22Rv1 (cell line): ENCODE results near the gene PDLIM3.

Source experiments
- H3K27ac ChIP-seq: fragments of 450-650 bp; 2 replicates; pipeline ENCODE4 v1.5.1; 2017
- CTCF ChIP-seq: fragments of 450-650 bp; IDR thresholded peaks from 2 replicates; pipeline ENCODE4 v1.5.1; 2017; ENCODE audit warnings: mild to moderate bottlenecking
- ZFX ChIP-seq: fragments of 450-650 bp; IDR thresholded peaks from 2 replicates; pipeline ENCODE4 v1.6.1; 2017; ENCODE audit warnings: antibody characterized with exemption, borderline replicate concordance

PDLIM3 gene

DNA sequence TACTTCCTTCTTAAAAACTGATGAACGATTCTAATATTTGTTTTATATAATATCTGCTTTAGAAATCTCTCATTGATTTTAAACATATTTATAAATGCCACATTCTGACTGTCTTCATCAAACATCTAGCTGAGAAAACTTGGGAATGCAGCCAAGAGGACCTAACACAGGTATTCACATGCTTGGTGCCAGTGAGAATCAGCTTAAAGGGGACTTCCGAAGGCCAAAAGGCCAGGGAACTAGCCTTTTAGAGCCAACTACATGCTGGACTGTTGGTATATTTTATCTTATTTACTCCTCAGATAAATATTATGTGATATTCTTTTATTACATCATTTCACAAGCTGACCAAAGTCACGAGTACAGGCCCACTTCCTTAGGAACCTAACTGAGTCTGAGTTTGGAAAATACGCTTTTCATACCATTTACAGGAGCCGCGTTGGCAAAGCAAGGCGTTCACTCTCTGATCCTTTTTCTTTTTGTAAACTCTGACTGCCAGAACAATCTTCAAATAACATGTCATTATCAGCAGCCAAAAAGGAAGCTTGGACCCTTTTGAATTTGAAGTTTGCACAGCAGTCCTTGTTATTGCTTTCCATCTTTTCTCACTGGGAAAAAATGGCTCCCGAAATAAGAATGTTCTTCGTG, 41.1 kb upstream of the PDLIM3 start:
- H3K27ac ChIP-seq, result no peak overlapping the region
- TF ChIP-seq ZFX (no peak), CTCF (no peak)

GRCh38 chr4:185573651-185574199, 38.4 kb upstream of the PDLIM3 start:
- TF ChIP-seq CTCF (no peak), ZFX (no peak)
- H3K27ac ChIP-seq, result peak overlapping the region; percentile 63

- H3K27ac ChIP-seq, result no peak overlapping the region
- TF ChIP-seq ZFX, result no peak
Observed at GRCh38 chr4:185570727-185571126, 35.4 kb upstream of the PDLIM3 start.

DNA sequence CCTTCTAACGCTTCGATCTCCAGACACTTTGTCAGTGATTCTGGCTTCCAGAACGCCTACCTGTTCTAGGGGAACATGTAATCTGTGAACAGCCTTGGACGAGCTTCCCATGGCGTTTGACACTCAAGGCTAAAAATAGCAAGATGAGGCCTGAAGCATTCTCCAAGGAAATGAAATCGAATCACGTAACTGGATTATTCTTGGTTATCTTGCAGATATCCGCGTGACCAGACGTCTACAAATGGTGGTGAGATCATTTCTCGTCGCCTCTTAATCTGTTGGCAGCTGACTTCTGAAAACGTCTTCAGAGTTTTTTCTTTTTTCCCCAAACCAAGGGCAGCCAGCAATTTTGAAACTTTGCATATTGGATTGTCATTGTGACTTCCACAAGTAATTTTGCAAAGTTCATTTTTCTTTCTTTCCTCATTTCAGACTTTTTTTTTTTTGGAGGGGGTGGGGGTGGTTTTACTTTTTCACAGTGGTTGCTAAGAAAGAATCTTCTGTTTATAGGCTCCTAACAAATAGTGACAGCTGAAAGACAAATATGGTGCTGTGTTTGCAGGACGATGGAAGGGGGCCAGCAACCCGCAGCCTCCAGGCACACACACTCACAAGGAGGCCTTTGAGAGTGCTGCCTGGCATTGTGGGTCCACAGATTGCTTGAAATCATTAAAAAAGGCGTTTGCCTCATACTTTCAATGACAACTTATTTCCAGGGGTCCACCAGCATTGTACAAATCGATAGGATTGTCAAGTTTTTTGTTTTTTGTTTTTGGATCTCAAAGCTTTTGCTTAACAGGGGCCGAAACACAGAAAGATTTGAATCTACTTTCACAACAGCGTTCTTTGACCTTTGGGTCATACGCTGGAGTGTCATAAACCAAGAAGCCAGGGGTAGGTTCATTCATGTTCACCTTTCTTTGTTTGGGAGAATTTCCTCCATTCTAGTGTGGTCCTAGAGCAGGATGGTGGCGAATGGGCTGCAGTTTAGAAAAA, 32.4 kb upstream of the PDLIM3 start:
- TF ChIP-seq CTCF, result no peak
- no peak for TF ChIP-seq ZFX
- H3K27ac ChIP-seq, result peak overlapping the region; percentile 84

- peak overlapping the region; percentile 84 for H3K27ac ChIP-seq
Observed at GRCh38 chr4:185566972-185567371, 31.7 kb upstream of the PDLIM3 start.

DNA sequence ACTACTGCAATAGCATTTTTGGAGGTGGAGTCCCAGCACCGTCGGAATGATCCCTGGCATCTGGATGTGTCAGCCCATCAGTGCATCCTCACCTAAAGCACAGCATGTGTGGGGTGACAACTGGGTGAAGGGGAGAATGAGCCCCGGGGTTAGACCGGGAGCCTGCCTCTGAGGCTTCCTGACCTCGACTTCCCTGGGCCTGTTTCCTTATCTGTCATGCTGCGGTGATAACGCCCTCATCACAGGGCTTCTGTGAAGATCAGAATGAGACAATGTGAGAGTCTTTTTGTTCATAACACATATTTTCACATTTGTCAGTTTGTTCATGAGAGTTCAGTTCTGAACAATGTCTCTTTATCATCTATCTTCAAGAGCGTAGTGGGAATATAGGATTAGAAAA, 31.1 kb upstream of the PDLIM3 start:
- H3K27ac ChIP-seq, result peak overlapping the region; percentile 84
- TF ChIP-seq ZFX (no peak), CTCF (no peak)

More at GRCh38 chr4:185566972-185567371, 31.7 kb upstream of the PDLIM3 start:
- no peak for TF ChIP-seq ZFX
- no peak for TF ChIP-seq CTCF

DNA sequence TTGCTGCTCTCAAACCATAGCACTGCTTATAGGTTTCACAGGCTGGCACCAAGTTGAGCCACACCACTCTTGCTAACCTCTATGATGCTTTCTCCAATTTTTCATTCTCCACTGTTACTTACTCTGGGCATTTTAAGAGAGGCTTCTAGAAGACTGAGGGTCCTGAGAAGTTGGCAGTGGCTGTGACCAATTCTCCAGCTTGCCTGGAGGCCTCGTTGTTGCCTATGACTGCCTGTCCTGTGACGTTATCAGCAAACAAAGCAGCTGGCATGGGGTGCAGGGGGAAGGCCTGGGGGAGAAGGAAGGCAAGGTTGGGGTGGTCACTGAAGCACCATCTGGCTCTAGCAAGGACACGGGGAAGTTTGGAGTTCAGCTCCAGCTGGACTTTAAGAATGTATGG, 30.4 kb upstream of the PDLIM3 start:
- TF ChIP-seq ZFX, result no peak
- TF ChIP-seq CTCF, result no peak
- H3K27ac ChIP-seq, result no peak overlapping the region
